ENCODE measurements around the gene MYO1B. TPM values are rescaled to one million over a fixed set of nuclear protein-coding genes. Genes with fewer than 3 reads are reported as not detected.

The MYO1B gene
- total and polyA plus RNA-seq, 2 experiments from 2014 or later: 26.4 to 70.6 TPM

- no peaks in the 10 kb centered on the region; the same call in 1 of the 2 replicates for H3K36me3 ChIP-seq (ENCODE audit: insufficient read depth)
- H3K4me1 Mint-ChIP-seq: peaks cover 9% of the 10 kb centered on the region
- H2AFZ ChIP-seq: no peak overlapping the region; the same call in 1 of the 2 replicates
Measured at GRCh38 chr2:191206613-191207471, 38.4 kb upstream of the MYO1B start.

More at GRCh38 chr2:191206613-191207471, 38.4 kb upstream of the MYO1B start:
- Mint-ChIP-seq H3K9me3 (peaks cover 6% of the 10 kb centered on the region; the same call in 1 of the 3 replicates), H3K27ac (no peak overlapping the region), H3K36me3 (ENCODE audit: low read depth) (no peaks in the 10 kb centered on the region; the same call in 2 of the 3 replicates), H3K4me3 (no peak overlapping the region), H3K27me3 (ENCODE audit: insufficient read depth, low read depth, poor library complexity) (no peaks in the 10 kb centered on the region)
- H4K20me1 ChIP-seq (replicated peaks; ENCODE audit: insufficient read depth): no peaks in the 10 kb centered on the region
- no peak for DNase-seq (ENCODE audit: low spot score)
- H3K9me2 ChIP-seq (ENCODE audit: insufficient read depth): no peaks in the 10 kb centered on the region
- no peaks in the 10 kb centered on the region for H3K4me1 ChIP-seq (ENCODE audit: insufficient read depth)
- no peak overlapping the region for H3K4me3 ChIP-seq
- H3K27me3 ChIP-seq (ENCODE audit: insufficient read depth): no peaks in the 10 kb centered on the region
- H3F3A ChIP-seq (replicated peaks; ENCODE audit: low read depth): no peaks in the 10 kb centered on the region
- no peak for TF ChIP-seq ZNF462 (CRISPR knock-in tag; IDR thresholded peaks at IDR 0.05)
- TF ChIP-seq STAT1 (IDR thresholded peaks at IDR 0.05; ENCODE audit: unreplicated experiment): no peak
- no peak for TF ChIP-seq JUNB (IDR thresholded peaks at IDR 0.05; ENCODE audit: unreplicated experiment)
- no peak for TF ChIP-seq EZH2 (IDR thresholded peaks at IDR 0.05; ENCODE audit: low read depth, unreplicated experiment)
- TF ChIP-seq CREB1 (CRISPR knock-in tag; IDR thresholded peaks at IDR 0.05; ENCODE audit: low read depth): no peak
- TF ChIP-seq ZNF331 (CRISPR knock-in tag; IDR thresholded peaks at IDR 0.05; ENCODE audit: low read depth): no peak
- TF ChIP-seq EZH2phosphoT487 (IDR thresholded peaks at IDR 0.05; ENCODE audit: unreplicated experiment): no peak
- no peak for TF ChIP-seq ETS1 (IDR thresholded peaks at IDR 0.05)
- TF ChIP-seq POLR2AphosphoS5 (IDR thresholded peaks at IDR 0.05; ENCODE audit: low read depth): no peak
- no peak for TF ChIP-seq ZNF114 (CRISPR knock-in tag; IDR thresholded peaks at IDR 0.05)
- TF ChIP-seq REST (IDR thresholded peaks at IDR 0.05; ENCODE audit: unreplicated experiment): no peak
- no peak for TF ChIP-seq NANOG (IDR thresholded peaks at IDR 0.05; ENCODE audit: borderline replicate concordance)
- TF ChIP-seq CTCF (conservative IDR thresholded peaks at IDR 0.05; ENCODE audit: low read depth in 2 of 2): no peak
- no peak for ATAC-seq
- H3K4me2 ChIP-seq: no peak overlapping the region
- no peak overlapping the region for H3K27ac ChIP-seq (ENCODE audit: low read depth)
- no peaks in the 10 kb centered on the region for H3K79me2 ChIP-seq (replicated peaks; ENCODE audit: insufficient read depth)
